Activated CD8-positive, alpha-beta memory T cell treated with anti-CD3 and anti-CD28 coated beads, Interleukin-2, amount 50 U/mL, for 4 hours (primary cell): Measurements from ENCODE around the gene INPP4B.

Source experiments
- DNase-seq: peaks from one replicate; pipeline ENCODE4 v3.0.0-alpha.2; 2020

Gene INPP4B

DNA sequence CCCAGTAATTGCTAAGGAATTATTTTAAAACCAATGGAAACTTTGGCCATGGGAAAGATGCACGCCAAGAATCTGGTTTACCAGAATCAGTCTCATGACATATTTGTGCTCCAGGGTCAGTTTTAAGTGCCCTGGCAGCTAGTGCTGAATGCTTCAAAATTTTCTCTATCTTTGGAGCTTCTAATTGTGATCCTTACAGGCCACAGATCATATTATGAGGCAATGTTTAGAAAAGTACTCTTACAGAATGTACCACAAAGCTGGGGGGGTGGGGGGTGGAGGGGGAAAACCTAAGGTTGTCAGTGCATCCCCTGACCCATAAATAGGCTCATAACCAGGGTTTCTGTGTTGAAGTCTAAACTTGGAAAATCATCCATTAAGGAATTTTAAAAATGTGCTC lies 514.5 kb downstream of the INPP4B start:
- no peak for DNase-seq

DNA sequence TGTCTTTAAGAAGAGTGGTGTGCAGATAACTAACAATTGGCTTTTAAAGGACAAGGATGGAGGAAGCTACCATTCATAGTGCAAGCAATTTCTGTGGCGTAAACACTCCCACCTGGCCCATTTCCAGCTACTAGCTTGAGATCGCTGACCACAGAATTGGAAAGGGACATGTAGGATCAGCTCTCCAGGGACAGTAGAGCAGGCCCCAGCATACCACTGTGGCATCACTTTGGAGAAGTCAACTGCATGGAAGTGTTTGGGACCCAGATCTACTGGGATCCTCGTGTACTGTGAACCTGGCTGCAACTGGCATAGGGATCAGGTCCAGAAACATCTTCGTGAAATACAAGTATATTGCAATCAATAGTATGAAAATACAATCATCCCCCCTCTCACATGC lies 515.0 kb downstream of the INPP4B start:
- DNase-seq: no peak

DNA sequence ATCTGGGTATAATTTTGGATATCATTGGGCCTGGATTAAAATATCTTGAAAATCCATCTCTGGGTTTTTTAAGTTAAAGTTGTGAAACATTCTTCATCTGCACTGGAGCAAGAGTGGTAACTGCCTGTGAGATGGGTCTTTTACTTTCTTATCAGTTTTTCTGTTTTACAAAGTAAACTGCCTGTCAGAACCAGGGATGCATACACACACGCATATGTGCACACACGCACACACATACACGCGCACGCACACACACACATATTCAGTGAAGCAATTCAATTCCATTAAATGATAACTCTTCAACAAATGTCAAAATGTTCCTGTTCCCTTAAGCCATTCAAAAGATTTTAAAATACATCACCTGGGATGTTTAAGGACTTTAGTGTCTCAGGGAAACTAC lies 515.8 kb downstream of the INPP4B start:
- DNase-seq: no peak

DNA sequence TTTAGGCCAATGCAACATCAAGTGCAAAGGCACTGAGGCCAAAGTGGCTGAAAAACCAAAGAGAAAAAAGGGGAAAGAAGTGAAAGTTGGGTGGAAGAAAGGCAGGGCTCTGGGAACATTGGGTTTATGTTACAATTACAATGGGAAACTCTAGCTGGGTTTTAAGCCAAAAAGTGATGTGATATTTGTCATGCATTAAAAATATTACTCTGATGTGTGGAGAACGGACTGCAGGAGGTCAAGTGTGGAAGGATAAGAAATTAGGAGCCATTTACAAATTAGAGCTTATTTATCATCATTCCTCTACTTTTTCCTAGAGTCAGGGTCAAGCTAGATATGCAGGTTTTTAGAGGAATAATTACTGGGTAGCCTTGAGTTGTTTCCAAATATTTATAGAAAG lies 516.8 kb downstream of the INPP4B start:
- DNase-seq: no peak

DNA sequence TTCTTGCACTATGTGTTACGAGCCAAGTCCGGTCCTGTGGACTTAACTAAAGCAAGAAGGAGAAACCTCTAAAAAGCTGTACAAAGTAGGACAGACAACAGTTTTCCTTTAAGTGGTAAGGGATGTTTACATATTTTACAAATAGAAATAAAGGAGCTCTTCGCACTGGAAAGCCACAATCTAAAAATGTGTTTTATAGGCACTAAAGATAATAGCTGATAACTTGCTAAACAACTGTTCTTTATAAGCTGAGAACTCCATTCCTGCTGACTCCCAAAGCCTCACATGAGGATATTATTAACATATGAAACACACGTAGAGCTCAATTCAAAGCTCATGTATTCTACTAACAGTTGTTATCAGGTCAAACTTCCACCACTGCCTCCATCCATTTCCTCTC lies 519.9 kb downstream of the INPP4B start:
- no peak for DNase-seq

DNA sequence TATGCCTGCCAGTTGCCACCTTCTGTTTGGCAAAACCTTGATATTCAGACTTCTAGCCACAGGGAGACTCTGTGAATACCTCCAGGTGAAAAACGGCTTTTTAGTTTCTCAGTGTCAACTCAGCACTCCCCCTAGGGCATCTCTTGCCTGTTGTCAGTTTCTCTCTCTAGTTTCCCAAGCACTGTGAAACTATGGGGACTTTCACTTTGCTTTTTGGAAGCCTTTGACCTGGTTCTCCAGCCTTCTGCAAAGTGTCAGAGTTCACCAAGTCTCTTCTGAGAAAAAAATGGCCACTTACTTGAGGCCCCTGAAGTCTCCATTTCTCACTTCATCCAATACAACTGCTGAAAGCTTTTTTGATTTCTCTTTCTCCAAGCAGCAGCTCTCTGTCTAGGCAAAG lies 521.5 kb downstream of the INPP4B start:
- no peak for DNase-seq

DNA sequence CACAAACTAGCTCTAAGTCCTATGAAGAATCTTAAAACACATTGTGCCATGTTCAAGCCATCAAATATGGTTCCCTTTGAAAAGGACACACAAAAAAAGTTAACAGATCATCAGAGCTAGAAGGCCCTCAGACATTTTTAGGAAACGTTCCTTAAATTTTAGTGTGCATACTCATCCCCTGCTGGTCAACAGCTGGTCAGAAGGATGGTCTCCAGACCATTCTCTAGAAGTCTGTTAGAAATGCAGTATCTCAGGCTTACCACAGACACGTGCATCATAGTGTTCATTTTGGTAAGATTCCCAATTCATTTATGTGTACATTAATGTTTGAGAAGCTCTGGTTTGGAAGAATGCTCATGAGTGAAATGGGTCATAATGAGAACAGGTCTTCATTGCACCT lies 523.1 kb downstream of the INPP4B start:
- DNase-seq: no peak

DNA sequence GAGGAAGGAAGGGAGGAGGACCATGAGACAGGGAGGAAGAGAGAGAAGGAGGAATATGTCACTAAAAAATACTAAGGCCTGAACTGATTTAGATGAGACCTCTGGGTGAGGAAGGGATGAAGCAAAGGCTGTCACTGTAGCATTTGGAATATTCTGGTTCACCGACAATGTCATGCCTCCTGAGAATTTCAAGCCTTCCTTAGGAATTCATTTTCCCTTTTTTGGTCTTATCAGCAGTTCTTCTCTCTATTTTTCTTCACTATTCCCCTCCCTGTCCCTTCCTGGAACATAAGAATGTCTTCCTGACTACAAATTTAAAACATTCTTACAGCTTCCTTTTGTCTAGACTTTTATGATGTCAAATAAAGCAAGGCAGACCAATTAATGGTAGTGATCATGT lies 527.8 kb downstream of the INPP4B start:
- no peak for DNase-seq

DNA sequence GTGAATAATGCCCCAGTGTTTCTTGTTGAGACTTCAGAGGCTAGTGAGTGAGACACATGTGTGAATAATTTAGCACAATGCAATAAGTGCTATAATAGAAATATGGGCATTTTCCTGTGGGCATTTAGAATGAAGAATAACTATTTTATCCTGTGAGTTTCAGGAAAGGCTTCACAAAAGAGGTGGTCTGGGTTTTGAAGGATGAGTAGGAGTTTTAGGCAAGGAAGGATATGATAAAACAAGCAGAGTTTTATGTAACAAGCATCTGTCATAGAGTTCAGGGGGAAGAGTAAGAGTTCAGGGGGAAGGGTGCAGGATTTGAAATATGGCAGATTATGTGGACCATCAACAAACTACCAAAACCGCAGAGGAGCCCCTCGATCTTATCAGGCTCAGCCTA lies 529.2 kb downstream of the INPP4B start:
- no peak for DNase-seq

DNA sequence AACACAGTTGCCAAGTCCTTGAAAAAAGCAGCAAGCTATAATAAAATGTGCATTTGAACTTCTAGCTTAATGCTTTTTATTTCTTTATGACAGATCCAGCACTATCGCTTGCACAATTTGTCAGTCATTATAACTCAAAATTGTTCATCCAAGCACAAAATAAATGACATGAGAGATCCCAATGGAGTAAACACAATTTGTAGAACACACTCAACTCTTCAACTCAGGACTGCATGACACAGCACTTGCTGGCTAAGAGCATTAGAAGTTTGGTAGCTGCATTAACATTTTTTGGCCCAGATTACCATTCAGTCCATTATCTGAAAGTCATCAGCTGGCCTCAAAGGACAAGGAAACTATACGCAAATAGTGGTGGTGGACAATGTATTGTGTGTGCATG lies 530.1 kb downstream of the INPP4B start:
- no peak for DNase-seq

DNA sequence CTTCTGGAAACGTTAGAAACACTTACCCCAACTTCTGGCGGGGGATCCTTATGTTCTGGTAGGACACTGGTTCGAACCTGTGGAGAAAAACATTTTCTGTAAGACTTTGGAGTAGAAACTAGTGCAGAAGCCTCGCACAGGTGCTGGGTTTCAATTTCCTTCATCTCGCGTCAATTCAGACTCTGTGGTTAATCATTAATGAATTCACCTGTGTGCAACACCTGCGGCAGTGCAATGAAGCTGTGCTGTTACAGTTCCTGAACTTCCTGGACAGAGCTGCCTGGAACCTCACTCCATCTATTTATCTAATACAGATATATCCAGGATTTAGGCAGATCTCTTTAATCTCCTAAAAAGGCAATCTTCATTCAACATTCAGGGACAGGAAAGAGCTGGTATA lies 531.4 kb downstream of the INPP4B start:
- no peak for DNase-seq

DNA sequence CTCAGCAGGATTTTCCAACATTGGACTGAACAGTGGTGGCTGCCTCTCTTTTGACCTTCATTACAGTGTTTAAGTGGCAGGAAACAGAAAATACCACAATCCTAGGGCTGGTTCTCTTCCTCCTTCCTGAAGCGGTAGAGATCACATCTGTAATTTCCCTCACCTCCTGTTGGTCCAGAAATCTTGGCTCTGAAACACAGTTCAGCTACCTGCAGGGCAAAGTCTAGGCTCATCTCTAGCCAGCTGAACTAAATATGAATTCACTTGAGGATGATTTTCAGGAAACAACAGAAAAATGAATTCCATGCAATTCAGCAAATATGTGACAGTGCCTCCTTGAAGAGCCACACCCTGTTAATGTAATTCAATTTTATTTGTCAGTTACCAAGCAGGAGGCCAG lies 531.9 kb downstream of the INPP4B start:
- no peak for DNase-seq

DNA sequence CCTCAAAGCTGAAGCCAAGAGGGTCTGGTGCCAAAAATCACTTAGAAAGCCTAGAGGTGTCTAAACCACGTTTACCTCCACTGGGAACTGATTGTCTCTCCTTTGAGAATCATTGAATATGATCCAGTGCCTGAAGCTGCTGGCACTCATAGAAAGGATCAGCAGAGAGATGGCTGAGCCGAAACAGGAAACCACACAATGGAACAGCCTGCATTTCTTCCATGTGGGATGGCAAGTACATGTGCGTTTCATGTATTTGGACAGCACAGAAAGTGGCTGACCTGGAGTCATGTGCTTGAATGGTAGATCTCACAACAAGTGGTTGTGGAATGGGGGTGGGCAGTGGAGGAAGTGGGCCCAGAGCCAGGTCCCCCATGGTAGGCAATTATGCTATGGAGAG lies 533.7 kb downstream of the INPP4B start:
- DNase-seq: no peak

DNA sequence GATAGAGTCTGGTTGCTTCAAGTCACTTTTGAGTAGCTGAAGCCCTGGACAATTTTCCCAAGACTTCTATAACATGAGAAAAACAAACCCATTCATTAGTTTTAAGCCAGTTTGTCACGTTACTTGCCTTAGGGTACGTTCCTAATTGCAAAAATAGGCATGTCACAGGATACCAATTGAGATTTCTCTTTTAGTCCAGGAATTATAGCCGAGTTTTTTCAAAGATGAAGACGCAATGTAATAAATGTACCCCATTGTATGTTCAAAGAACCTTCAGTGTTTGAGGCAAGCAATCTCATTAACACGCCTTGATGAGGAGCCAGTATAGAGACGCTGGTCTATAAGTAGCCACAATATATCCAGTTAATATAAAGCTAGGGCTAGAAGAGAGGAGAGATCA lies 534.2 kb downstream of the INPP4B start:
- DNase-seq: no peak

DNA sequence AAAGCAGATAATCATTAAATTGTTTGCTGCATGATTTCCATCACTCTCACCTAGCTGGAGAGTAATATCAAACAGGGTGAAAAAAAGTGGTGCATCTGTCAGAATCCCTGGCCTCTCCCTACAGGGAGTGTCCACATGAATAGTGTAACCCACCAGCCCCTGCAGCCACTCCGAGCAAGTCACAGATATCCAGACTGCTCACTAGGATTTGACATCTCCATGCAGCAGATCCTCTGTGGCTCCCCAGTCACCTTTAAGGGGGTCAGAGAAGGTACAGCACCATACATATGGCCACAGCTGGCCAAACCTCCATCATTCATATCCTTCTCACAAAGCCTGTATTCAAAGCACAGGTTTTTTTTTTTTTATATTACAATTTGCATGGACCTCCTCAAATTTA lies 536.3 kb downstream of the INPP4B start:
- DNase-seq: no peak

DNA sequence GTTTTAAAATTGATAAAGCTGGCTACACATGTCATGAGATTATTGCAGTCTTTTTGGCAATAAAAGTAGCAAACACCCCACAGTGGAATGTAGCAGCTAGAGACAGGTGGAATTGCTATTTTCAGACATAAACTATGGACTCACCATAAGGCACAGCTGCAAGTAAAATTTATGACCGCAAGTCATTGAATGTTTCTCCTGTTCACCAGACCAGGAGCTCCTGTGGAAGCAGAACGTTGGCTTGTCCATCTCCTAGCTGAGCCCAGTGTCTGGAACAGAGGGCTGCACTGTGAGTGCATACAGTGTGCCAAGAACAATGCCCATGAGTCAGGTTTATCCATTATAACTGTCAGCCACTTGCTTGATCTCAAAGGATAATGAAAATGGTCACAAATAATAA lies 538.2 kb downstream of the INPP4B start:
- no peak for DNase-seq

DNA sequence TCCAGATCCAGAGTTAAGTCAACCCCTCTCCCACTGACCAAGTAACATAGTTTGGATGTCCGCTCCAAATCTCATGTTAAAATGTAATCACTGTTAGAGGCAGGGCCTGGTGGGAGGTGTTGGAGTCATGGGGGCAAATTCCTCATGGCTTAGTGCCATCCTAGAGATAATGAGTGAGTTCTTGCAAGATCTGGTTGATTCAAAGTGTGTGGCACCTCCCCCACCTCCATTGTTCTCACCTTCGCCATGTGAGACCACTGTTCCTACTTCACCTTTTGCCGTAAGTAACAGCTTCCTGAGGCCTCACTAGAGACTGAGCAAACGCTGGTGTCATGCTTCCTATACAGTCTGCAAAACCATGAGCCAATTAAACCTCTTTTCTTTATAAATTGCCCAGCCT lies 548.8 kb downstream of the INPP4B start:
- no peak for DNase-seq

DNA sequence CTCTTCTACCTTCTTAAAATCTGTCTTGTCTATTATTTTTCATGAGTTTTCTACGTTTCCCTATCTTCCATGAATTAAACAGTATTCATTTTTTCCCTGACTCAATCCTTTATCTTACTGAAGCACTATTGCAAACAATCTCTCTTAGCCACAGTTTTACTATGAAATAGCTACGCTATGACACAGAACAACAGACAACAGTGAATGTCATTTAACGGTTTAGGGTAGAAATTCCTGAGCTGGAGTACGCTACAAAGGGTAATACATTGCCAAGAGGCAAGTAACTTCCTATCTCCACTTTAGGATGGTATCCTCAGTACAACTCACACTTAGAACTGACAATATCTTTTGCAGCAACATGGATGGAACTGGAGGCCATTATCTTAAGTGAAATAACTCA lies 552.6 kb downstream of the INPP4B start:
- DNase-seq: no peak

DNA sequence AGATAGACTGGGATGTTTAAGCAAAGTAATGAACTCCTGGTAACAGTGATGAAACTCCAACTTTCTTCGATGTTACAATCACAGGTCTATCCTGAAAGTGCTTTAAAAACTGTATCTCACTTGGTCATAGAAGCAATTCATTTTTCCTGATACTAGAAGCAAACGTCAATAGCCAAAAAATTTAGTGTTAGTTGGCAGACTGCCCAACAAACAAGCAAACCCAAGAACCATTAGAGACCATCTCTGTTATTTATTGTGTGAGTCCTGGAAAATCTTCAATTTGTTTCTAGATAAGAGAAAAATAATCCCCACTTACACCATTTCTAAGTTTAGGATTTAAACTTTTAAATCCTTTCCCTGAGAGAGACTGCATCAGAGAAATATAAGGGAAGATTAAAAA lies 553.9 kb downstream of the INPP4B start:
- DNase-seq: no peak

DNA sequence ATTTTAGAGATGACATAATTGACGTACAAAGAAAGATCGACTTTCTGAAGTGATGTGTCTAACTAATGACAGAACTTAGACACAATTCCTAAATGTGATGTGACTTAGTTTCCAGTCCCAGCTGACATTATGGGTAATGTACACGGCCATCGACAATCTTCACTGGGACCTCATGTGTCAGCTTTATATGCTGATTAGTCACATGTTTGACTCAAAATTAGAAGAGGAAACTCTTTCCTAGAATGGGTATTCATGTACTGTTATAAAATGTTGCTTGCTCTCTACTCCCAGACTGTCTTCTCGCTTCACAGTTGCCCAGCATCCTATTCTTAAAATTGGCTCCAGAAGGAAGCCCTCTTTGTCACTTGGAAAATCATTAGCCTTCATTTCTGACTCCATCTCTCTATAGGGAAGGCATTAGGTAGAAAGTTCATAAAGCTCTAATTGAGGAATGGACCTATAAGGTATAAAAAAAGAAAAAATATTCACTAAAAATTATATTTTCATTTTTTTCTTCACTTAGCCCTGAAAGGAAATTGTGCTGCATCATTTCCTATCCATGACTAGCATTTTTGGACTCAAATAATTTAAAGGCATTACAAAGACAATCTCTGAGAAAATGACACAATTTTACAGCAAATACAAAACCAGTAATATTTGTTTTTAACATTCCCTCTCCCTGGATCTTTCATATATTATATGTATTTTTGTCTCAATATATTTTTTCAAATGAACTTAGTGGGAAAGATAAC lies 554.6 kb downstream of the INPP4B start:
- no peak for DNase-seq

DNA sequence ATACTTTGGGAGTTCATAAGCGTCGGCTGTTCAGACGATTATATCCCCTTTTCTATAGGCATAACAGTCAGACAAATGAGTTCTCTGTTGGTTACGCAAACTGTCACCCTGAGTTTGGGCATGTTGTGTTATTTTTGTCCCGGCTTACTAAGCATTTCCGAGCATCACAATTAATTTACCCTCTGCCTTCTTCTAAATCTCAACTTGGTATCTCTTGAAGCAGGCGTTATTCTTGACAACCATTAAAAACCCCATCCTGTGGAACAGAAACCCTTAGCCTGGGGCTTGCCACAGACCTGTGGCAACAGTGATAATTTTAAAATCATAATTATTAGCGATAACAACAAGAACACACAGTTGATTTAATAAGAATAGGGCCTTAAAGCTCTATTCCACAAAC lies 558.7 kb downstream of the INPP4B start:
- DNase-seq: no peak

DNA sequence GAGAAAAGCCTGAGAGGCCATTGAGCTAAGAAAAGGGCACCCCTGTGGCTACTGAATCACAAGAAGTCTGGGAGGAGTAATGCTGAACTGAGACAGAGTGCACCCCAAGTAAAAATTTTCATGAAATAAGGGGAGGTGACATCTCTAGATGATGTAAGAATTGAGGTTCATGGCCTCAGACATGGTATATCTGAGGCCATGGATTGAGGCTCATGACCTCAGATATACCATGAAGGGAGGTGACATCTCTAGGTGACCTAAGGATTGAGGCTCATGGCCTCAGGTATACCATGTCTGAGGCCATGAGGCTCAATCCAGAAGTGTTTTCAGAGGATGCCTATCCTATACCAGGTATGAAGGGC lies 560.9 kb downstream of the INPP4B start:
- DNase-seq: no peak

DNA sequence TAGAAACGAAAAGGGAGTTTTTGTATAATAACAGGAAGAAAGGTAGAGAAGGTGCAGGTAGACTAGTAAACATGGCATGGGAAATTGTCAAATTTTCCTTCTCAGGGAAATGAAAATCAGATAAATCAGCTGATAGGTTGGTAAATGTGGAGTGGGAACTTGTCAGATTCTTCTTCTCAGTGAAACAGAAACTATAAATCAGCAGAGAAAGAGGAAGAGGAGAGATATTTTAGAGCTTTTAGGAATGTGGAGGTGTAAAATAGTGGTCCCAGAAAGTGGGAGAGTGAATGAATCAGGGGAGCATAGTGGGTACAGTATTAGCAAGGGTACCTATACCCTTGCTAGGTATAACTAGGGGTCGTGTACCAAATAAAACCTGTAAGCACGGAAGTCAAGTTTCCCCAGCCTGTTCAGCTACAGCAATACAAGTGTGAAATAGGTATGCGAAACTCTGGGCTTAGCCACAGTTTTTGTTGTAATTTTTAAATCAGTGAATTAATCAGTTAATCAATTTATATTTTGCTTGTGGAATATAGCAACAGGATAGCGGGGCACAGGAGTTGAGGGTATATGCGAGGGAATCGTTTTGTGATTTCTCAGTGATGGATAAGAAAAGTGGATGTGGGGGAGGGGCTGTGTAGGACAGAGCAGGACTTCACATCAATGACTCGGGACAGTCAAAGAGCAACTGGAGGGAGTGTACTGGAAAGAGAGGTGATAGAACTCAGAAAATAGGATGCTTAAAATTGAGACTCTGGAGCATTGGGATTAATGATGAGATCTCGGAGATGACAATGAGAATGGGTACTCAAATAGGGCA lies 561.5 kb downstream of the INPP4B start:
- DNase-seq: no peak

DNA sequence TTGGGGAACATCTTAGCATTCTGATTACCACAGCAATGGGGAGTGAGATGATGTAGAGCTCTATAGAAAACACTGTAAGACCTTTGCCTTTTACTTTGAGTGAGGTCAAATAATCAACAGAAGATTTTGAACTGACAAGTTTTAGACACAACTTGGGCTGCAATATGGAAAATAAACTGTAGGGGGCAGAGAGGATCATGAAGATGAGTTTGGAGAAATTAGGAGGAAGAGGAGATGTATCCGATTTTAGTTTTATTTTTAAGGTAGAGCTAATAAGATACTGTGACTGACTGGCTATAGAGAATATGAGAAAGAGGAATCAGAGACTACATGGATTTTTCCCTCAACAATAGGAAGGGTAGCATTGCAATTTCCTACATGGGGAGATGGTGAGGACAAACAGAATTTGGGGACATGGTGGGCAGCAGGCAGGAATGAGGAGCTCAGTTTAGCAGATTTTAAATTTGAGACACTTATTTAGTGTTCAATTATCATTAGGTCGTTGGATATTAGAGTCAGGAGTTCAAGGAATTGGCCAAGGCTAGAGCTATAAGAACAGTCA lies 563.1 kb downstream of the INPP4B start:
- no peak for DNase-seq

DNA sequence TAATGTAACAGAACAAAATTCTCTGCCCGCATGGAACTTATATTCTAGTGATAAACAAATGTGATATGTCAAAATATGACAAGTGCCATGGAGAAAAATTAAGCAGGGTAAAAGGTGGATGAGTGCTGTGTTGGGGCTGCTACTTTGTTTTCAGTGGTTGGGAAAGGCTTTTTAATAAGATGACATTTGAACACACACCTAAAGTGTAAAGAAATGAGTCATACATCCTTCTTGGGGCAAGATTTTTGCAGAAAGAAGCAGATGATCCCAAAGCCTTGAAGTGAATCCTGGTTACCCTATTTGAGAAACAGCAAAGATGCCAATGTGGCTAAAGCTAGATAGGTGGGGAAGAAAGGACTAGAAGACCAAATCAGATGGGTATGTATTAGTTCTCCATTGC lies 564.1 kb downstream of the INPP4B start:
- DNase-seq: no peak
